Astrocyte of the hippocampus (primary cell): Measurements from ENCODE around the gene SHISA7.

ENCODE experiments used
- DNase-seq: peaks from one replicate; pipeline ENCODE4 v3.0.0; 2011; ENCODE audit warnings: low read depth, low spot score

The SHISA7 gene

DNA sequence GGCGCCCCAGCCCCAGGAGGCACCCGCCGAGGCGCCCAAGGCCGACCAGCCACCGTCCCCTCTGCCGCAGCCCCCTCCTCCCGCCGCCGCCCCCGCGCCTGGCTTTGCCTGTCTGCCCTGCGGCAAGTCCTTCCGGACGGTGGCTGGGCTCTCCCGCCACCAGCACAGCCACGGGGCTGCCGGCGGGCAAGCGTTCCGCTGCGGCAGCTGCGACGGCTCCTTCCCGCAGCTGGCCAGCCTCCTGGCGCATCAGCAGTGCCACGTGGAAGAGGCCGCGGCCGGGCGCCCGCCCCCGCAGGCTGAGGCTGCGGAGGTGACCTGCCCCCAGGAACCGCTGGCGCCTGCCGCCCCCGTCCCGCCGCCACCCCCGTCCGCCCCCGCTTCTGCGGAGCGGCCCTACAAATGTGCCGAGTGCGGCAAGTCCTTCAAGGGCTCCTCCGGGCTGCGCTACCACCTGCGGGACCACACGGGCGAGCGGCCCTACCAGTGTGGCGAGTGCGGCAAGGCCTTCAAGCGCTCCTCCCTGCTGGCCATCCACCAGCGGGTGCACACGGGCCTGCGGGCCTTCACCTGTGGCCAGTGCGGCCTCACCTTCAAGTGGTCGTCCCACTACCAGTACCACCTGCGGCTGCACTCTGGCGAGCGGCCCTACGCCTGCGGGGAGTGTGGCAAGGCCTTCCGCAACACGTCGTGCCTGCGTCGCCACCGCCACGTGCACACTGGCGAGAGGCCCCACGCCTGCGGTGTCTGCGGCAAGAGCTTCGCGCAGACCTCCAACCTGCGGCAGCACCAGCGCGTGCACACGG lies 39.3 kb upstream of the SHISA7 start:
- no peak for DNase-seq

DNA sequence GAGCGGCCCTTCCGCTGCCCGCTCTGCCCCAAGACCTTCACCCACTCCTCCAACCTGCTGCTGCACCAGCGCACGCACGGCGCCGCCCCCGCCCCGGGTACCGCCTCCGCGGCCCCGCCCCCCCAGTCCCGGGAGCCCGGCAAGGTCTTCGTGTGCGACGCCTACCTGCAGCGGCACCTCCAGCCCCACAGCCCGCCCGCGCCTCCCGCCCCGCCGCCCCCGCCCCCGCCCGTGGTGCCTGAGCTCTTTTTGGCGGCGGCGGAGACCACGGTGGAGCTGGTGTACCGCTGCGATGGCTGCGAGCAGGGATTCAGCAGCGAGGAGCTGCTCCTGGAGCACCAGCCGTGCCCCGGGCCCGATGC lies 38.7 kb upstream of the SHISA7 start:
- DNase-seq: no peak

DNA sequence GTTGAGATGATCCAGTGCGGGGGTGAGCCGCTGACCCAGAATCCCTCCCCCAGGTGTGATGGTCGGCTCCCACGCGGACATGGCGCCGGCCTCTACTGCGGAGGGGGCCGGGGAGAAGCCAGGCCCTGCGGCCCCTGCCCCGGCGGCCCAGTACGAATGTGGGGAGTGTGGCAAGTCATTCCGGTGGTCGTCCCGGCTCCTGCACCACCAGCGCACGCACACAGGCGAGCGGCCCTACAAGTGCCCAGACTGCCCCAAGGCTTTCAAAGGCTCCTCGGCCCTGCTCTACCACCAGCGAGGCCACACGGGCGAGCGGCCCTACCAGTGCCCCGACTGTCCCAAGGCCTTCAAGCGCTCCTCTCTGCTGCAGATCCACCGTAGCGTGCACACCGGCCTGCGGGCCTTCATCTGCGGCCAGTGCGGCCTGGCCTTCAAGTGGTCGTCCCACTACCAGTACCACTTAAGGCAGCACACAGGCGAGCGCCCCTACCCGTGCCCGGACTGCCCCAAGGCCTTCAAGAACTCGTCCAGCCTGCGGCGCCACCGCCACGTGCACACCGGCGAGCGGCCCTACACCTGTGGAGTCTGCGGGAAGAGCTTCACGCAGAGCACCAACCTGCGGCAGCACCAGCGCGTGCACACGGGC lies 38.2 kb upstream of the SHISA7 start:
- no peak for DNase-seq

DNA sequence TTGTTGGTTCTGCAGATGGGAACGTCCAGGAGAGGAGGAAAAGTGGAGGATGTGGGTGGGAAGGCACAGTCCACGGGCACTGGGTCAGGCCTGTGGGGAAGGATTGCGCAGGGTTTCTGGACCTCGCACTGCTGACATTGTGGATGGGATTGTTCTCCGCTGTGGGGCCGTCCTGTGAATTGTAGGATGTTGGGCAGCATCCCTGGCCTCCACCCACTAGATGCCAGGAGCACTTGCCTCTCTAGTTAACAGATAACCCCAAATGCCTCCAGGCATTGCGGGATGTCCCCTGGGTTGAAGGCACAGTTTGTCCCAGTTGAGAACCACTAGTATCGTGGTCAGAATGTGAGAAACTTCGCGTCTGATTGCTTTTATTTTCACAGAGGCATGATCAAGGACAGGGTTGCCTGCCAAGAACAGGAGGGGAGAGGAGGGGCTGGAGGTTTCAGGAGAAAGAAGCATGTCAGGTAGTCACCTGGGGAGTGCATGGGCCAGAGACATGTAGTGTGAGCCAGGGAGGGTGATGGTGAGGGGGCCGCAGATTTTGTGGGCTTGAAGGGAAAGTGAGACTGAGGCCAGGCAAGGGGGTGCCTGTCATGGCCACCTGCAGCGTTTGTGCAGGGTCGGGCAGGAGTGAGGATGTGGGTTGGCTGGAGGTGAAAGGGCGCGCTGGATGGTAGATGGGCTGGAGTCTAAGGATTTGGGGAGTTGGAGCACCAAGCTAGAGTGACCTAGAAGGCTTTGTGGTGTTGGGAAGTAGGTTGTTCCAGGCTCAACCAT lies 36.5 kb upstream of the SHISA7 start:
- no peak for DNase-seq

DNA sequence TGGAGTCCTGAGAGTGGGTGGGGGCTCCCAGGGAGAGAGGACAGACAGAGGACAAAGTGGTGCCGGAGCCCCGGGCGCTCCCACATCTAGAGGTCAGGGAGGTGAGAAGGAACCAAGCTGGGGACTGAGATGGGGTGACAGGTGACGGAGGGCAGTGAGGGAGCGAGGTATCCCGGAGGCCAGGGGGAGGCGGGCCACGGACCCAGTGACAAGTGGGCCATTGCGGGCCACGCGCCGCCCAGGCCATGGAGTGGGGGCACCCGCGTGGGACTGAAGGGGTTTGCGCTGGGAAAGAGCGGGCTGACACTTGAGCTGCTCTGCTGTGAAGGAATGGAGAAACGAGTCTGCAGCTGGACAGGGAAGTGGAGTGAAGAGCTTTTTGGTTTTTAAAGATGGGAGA lies 35.9 kb upstream of the SHISA7 start:
- DNase-seq: no peak

DNA sequence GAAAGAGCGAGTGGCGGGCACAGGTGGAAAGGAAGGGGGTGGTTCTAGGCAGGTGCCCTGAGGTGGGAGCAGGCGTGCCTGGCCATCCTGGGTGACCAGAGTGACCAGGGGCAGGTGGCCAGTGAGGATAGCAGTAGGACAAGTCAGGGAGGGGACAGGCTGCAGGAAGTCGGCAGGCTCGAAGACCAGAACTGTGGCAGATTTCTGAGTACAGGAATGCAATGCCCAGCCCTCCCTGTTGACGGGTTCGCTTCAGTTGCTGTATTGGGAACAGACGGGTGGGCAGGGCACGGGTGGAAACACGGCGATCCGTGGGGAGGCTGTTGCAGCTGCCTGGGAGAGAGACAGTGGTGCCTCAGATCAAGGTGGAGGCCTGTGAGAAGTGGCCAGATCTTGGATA lies 35.3 kb upstream of the SHISA7 start:
- DNase-seq: no peak

DNA sequence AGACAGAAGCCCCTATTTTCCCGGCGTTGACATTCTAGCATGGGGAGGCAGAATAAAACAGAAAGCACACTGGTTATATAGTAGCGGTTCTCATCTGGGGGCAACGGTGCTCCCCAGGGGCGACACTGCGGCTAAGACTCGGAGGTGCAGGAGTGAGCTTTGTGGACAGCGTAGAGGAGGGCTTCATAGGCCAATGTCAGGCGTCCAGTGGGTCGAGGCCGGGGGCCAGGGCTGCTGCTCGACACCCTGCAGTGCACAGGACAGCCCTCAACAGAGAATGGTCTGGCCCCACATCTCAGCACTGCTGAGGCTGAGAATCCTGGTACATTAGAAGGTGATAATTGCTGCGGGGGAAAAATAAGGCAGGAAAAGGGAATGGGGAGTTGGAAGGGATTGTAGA lies 34.8 kb upstream of the SHISA7 start:
- DNase-seq: no peak

DNA sequence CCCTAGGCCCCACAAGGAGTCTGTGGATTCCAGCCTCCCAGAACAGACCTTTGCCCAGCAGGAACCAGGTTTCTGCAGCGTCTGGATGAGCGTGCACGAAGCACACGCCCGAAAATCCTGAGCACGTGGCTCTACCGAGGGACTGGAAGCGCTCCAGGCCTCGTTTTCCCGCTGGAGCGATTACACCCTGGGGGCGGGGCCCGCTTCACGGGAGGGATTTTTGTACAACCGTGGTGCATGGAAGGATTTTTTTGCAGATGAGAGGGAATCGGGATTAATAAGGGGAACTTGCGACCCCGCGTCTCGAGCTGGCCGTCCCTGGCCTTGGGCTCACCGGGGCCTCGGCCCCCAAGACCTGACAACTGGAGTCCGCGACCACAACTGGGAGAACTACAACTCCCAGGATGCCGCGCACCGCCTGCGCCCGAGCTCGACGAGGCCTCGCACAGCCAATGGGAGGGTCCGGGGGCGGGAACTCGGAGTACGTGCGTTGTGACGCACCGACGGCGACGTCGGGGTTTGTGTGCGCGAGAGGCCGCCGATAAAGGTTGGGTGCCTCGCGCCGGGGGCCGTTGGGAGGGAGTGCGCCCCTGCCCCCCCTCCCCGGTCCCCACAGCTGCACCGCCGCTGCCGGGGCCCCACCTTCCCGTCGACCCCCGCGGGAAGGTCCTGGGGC lies 33.1 kb upstream of the SHISA7 start, which contains the start of gene ZNF628:
TSS of gene ZNF628 (plus strand) at position 518 of the 676 bp plus-strand sequence. CDS start 3,294 bp downstream, outside the sequence.
- peak; percentile 100 for DNase-seq

DNA sequence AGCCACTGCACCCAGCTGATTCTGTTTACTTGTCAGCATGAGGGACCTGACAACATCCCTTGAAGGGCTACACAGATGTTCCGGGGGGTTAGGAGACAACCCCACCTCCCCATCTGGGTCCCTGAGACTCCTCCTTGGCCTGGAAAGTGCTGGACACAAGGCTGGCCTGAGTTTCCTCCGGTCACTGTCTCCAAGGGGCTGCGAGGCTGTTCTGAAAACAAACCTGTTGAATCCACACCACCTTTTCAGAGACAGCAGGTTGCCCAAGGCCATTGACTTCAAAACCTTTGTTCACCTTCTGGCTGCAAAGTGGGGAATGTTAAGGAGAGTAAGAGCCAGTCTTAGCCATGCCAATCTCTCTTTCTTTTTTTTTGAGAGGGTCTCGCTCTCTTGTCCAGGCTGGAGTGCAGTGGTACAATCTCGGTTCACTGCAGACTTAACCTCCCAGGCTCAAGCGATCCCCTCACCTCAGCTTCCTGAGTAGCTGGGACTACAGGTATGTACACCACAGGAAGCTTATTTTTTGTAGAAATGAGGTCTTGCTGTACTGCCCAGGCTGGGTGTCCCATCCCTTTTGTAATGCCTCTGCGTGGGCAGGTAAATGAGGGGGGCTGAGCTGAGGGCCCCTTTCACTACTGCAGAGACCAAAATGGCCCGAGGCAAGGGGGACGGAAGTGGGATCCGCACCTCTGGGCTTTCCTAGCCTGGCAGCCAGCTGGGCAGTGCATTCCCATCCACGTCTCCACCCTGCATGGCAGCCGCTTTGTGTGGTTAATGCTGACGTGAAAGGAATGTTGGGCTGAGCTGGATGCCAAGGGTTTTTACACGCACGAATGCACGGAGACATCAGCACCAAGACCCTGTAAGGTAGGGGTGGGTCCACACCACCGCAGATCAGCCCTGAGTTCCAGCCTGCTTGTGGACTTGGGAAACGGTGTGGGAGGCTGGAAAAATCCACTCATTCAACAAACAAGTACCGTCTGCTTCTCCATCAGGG lies 31.5 kb upstream of the SHISA7 start:
- DNase-seq: peak; percentile 97

DNA sequence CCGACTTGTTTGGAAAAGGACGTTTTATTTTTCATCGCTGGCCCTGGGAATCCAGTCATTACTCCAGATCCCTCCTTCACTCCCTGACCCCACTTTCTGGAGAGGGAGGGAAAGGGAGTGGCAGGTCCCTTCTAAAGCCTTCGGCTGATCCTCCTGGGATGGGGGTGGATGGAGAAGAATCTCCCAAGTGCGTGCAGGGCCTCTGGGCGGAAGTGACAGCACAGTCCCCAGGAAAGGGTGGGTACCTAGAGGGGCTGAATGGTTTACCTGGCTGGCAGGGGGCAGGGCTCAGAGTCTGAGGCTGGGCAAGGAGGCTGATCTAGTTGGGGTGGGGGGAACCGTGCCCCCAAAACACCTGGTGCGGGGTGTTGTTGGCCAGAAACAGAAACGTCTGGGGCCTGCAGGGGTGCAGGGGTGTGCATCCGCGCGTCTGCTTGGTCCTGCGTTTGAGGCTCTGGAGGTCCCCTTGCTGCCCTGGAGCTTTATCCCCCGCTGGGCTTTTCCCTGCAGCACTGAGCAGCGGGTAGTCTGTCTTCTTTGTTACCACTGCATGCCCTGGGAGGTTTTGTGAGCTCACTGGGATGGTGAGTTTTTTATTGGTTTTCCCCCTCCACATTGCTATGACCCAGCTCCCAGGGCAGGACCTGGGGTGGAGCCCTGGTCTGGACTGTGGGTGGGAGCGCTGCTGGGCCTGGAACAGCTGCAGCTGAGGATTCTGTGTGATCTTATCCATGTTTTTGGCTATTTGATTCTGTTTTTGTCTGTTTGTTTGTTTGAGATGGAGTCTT lies 30.3 kb upstream of the SHISA7 start:
- peak; percentile 60 for DNase-seq

DNA sequence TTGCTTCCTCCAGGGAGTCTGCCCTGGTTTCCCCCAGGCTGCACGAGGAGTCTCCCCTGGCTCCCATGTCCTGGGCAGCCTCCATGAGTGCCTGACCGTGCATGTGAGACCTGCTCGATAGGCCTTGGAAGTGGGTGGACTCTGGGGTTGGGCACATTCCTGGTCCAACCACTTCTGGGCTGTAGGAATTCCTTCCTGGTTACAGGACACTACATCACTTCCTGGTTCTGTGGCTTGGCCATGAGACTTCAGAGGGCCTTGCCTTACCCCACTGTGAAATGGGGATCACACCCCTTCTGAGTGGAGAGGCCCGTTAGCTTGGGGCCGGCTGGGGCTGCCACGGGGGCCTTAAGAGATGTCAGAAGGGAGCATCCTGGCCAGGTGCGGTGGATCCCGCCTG lies 29.4 kb upstream of the SHISA7 start:
- peak; percentile 78 for DNase-seq

DNA sequence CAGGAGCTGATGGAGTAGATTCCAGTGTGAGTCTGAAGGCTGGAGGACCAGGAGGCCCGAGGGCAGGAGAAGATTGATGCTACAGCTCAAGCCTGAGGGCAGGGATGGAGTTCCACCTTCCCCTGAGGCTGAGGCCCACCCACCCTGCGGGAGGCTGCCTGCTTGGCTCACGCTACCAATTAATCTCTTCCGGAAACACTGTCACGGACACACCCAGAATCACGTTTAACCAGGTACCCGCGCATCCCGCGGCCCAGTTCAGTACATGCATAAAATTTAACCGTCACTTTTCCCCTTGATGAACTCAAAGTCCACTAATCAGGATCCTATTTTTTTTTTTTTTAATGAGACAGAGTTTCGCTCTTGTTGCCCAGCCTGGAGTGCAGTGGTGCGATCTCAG lies 28.2 kb upstream of the SHISA7 start:
- DNase-seq: no peak

DNA sequence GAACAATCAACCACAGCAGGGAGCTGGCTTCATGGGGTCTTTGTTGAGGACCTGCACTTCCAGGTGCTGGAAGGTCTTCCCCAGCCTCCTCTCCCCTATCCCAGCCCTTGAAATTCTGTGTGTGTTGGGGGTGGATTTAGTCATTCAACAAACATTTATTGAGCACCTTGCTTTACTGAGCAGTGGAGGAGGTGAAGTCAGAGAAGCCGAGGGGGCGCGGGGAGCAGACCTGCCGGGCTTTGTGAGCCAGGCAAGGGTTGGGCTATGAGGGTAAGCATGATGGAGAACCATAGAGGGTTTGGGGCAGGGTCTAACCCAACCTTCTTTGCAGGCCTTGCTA lies 24.9 kb upstream of the SHISA7 start:
- DNase-seq: no peak

DNA sequence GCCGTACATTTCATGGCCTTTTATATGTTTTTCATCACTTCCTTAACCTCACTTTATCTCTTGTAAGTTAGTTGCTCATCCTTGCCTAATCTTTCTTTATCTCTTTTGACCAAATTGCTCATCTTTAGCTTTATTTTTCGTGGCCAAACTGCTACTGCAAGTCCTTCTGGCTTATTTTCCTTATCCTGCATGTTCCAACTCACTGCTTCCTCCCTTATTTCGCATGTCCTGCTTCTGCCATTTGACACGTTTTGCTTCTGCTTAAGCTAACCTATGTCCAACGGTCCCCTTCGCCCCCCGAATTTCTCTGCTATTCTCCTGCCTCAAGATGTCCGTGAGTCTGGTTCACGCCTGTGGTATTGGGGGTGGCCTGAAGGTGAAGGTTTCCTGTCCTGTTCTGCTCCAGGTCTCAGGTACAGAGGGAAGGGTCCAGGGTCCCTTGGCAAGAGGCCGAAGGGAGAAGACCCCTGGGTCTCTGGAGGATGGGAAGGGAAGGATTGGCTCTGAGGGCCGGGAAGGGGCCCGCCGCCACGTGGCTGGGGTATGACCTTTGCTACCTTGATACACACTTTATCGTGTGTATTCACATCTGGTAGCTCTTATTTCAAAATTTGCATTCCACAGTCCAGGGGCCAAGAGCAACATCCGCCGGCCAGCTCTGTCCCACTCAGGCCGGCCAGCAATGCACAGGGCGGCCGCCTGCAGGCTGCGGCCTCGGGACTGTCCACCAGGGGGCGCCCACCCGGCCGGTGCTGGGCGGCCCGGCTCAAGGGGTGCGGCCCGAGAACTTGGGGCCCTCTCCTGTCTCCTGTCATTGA lies 24.3 kb upstream of the SHISA7 start:
- peak; percentile 81 for DNase-seq

DNA sequence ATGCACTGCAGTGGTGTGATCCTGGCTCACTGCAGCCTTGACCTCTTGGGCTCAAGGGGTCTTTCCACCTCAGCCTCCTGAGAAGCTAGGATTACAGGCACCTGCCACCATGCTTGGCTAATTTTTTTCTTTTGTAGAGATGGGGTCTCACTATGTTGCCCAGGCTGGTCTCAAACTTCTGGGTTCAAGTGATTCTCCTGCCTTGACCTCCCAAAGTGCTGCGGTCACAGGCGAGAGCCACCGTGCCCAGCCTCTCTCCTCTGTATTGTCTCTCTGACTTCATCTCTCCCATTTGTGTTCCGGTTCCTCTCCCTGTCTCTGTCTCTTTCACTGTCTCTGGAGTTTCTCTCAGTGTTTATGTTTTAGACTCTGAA lies 23.1 kb upstream of the SHISA7 start:
- no peak for DNase-seq

DNA sequence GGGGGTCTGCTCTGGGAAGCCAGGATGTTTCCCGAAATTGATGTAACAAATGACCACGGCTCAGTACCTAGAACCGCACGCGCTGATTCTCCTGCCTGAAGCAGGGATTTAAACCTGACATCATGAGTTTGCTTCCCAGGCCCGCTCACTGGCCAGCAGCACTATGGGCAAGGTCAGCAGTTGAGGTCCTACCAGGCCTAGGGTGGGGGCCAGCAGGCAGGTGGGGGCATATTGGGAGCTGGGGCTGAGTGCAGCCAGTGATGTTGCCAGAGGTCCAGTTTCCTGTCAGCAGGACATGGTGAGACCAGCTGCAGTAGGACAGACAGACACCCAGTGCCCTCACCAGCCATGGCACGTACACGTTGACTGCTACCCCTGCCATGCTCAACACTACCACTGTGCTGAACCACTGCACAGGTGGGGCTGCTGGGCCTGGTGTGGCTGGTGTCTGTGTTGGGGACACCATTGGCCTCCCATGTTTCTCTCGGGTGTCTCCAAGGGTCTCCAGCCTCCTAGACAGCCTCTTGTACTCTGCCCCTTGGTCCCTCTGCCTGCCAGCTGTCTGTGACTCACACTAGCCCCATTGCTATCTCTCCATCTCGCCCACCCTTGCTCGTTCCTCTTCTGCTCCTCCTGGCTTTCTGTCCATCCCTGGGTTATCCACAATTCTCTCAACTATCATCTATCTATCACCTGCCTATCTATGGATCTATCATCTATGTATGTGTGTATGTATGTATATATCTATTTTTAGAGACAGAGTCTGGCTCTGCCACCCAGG lies 22.6 kb upstream of the SHISA7 start:
- no peak for DNase-seq

DNA sequence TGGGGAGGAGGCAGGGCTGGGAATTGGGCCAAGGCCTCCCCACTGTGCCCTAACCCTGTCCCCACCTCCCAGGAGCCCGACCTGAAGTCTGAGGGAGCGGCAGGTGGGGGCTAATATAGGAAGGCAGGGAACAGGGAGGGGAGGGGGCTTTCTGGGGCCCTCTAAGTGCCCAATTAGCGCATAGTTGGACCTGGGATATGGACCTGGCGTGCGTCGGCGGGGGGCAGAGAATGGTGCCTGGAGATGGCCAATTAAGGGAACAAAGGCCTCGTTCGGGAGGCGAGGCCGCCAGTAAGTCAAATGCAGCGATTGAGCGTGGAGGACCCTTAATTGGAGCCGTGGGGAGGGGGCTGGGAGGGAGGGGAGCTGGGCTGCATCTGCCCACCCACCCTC lies 21.6 kb upstream of the SHISA7 start, which contains the start of gene C19orf85:
TSS of gene C19orf85 (minus strand) at position 90 of the 393 bp plus-strand sequence. CDS start 197 bp downstream, outside the sequence.
- DNase-seq: no peak

DNA sequence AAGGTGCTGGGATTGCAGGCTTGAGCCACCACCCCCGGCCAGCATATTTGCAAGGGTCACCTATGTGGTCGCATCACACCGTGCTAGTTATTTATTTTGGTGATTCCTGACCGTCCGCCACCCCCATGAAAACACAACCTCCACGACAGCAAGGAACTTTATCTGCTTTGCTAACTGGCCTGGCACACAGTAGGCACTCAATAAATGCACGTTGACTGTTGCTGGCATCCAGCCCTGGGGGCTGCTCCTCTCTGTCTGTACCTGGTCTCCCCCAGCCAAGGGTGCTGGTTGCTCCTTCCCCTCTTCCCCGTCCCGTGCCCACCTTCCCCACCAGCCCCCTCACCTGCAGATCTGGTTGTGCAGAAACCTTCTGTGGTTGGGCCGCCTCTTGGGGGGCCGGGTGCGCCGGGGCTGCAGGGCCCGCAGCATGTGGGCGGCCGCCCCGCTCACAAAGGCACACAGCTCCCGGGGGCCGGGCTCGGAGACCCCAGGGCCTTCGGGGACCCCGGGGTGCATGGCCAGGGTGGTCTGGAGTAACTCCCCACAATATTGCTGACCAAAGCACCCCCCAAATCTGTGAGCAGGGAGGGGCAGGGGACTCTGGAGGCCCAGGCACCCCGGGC lies 21.1 kb upstream of the SHISA7 start:
- no peak for DNase-seq
